H1 (cell line): ENCODE measurements around the gene DYNC2H1.

ENCODE experiments used
- CEBPB ChIP-seq: IDR thresholded peaks from 2 replicates; pipeline ENCODE4 v1.6.1; 2012; ENCODE audit warnings: low read depth, low read length
- EP300 ChIP-seq, 2 experiments: IDR thresholded peaks; 1 replicate in 1 of 2; 2 replicates in 1 of 2; pipeline ENCODE4 v1.6.1; 2011 to 2012; ENCODE audit warnings: low read depth in 2 of 2, low read length in 2 of 2, mild to moderate bottlenecking in 2 of 2, borderline replicate concordance in 1 of 2, inconsistent platforms in 1 of 2, moderate library complexity in 1 of 2
- EZH2 ChIP-seq: fragments of 200-600 bp; sonication (generic); IDR thresholded peaks from 2 replicates; pipeline ENCODE4 v1.7.1; 2012; ENCODE audit warnings: low read depth, mild to moderate bottlenecking, moderate library complexity, low read length, inconsistent platforms; ENCODE audit not compliant: severe bottlenecking
- FOSL1 ChIP-seq: IDR thresholded peaks from 2 replicates; pipeline ENCODE4 v1.6.1; 2011; ENCODE audit warnings: mild to moderate bottlenecking, low read depth, low read length, moderate library complexity; ENCODE audit not compliant: insufficient read depth
- GTF2F1 ChIP-seq: IDR thresholded peaks from 2 replicates; pipeline ENCODE4 v1.6.1; 2012; ENCODE audit warnings: low read depth, low read length, improper control_type of control experiment, borderline replicate concordance
- NRF1 ChIP-seq: IDR thresholded peaks from 2 replicates; pipeline ENCODE4 v1.6.1; 2011; ENCODE audit warnings: mild to moderate bottlenecking, low read depth, low read length, improper control_type of control experiment
- POLR2A ChIP-seq, 2 experiments: IDR thresholded peaks; 1 replicate in 1 of 2; 2 replicates in 1 of 2; pipeline ENCODE4 v1.6.1; 2011; ENCODE audit warnings: low read depth in 2 of 2, low read length in 2 of 2, mild to moderate bottlenecking in 2 of 2; ENCODE audit errors: control extremely low read depth in 1 of 2
- RAD21 ChIP-seq, 2 experiments: IDR thresholded peaks in 1 of 2; conservative IDR thresholded peaks in 1 of 2; 2 replicates each; pipeline ENCODE4 v1.6.1; 2011; ENCODE audit warnings: low read depth in 2 of 2, low read length in 2 of 2, improper control_type of control experiment in 1 of 2, inconsistent platforms in 1 of 2, mild to moderate bottlenecking in 1 of 2, moderate library complexity in 1 of 2
- RNF2 ChIP-seq: fragments of 200-900, 300-1000 bp; sonication (generic); IDR thresholded peaks from 2 replicates; pipeline ENCODE4 v1.7.1; 2016; ENCODE audit warnings: borderline replicate concordance, low read depth, mild to moderate bottlenecking, antibody characterized with exemption, low read length; ENCODE audit not compliant: poor library complexity, severe bottlenecking; ENCODE audit errors: missing control alignments
- SP1 ChIP-seq: IDR thresholded peaks from 2 replicates; pipeline ENCODE4 v1.6.1; 2011; ENCODE audit warnings: low read depth, low read length
- YY1 ChIP-seq: IDR thresholded peaks from 2 replicates; pipeline ENCODE4 v1.6.1; 2011; ENCODE audit warnings: low read depth, mild to moderate bottlenecking, low read length
- TF ChIP-seq, protein P1 (sequence below): IDR thresholded peaks from 2 replicates; pipeline ENCODE4 v1.6.1; 2012; ENCODE audit warnings: inconsistent platforms

DNA sequence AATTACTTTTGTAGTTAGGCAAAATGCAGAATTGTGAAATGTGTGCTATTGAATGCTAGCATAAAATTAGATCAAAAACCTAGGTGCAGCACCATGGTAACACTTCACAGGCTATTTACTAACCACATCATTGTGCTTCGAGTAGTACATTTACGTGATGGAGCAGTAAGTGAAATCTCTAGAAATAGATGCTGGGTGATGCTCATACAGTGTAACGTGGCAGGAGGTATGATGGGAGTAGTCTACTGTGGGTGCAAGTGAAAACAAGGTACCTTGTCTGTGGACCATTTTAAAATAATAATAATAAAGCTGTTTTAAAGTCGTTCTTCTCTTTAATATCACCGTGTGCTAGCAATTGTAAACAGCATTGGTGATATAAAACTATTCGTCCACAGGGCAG, 132.3 kb downstream of the DYNC2H1 start:
- TF ChIP-seq GTF2F1: no peak
- no peak for TF ChIP-seq RAD21 (IDR thresholded peaks at IDR 0.05 in 1 of 2, conservative IDR thresholded peaks at IDR 0.05 in 1 of 2; ENCODE audit: low read depth in 2 of 2, low read length in 2 of 2)
- TF ChIP-seq EP300 (IDR thresholded peaks at IDR 0.05; ENCODE audit: borderline replicate concordance in 1 of 2, low read depth in 2 of 2, low read length in 2 of 2): no peak
- TF ChIP-seq, protein P1, sequence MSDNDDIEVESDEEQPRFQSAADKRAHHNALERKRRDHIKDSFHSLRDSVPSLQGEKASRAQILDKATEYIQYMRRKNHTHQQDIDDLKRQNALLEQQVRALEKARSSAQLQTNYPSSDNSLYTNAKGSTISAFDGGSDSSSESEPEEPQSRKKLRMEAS: no peak
- no peak for TF ChIP-seq EZH2
- no peak for TF ChIP-seq SP1
- TF ChIP-seq YY1: no peak
- no peak for TF ChIP-seq RNF2
- TF ChIP-seq CEBPB: no peak
- TF ChIP-seq FOSL1: no peak
- no peak for TF ChIP-seq POLR2A (IDR thresholded peaks at IDR 0.05; ENCODE audit: control extremely low read depth in 1 of 2, low read depth in 2 of 2, low read length in 2 of 2)
- no peak for TF ChIP-seq NRF1
